WTC11 (cell line): Measurements from ENCODE around the gene PPP1R1B. TPM values are rescaled to one million over a fixed set of nuclear protein-coding genes. Genes with fewer than 3 reads are reported as not detected.

Experiments
- ATAC-seq: fragments of 200-7000 bp; cut with Tn5 transposase; 2 replicates; pipeline ENCODE4 v1.10.0; 2021; ENCODE audit warnings: mild to moderate bottlenecking, moderate library complexity
- CTCF ChIA-PET: fragments of 300-600 bp; sonication (Branson Sonifier 250); formaldehyde crosslinking; loops from one replicate; lab custom pipeline; 2021; ENCODE audit warnings: antibody characterized with exemption; lab: Charles Lee
- POLR2A ChIA-PET: fragments of 350-600 bp; sonication (Branson Sonifier 250); formaldehyde crosslinking; loops from one replicate; lab custom pipeline; 2021; ENCODE audit warnings: antibody characterized with exemption; lab: Charles Lee
- DNase-seq: peaks from one replicate; pipeline ENCODE4 v3.0.0; 2021; ENCODE audit warnings: low spot score
- H3K27ac Mint-ChIP-seq: 2 replicates; pipeline ENCODE4 v1.8.0; 2021; ENCODE audit warnings: mixed read lengths
- H3K27me3 Mint-ChIP-seq: 2 replicates; pipeline ENCODE4 v1.8.0; 2021; ENCODE audit warnings: low read depth, mild to moderate bottlenecking, moderate library complexity, mixed read lengths
- H3K36me3 Mint-ChIP-seq: 2 replicates; pipeline ENCODE4 v1.8.0; 2021; ENCODE audit warnings: mixed read lengths
- H3K4me1 Mint-ChIP-seq: 2 replicates; pipeline ENCODE4 v1.8.0; 2022; ENCODE audit warnings: mixed read lengths
- H3K4me3 Mint-ChIP-seq: 2 replicates; pipeline ENCODE4 v1.8.0; 2021; ENCODE audit warnings: mild to moderate bottlenecking, moderate library complexity, mixed read lengths
- H3K9me3 Mint-ChIP-seq: 2 replicates; pipeline ENCODE4 v1.8.0; 2021; ENCODE audit warnings: mixed read lengths
- E2F4 ChIP-seq: sonication (generic); formaldehyde crosslinking; IDR thresholded peaks from 2 replicates; pipeline ENCODE4 v1.8.1; 2022; ENCODE audit warnings: low read depth, mild to moderate bottlenecking, moderate library complexity, missing genetic modification reagents, borderline replicate concordance
- EMX1 ChIP-seq: fragments of 250-450 bp; sonication (Bioruptor Pico); IDR thresholded peaks from 2 replicates; pipeline ENCODE4 v1.8.0; 2021; ENCODE audit warnings: mild to moderate bottlenecking
- FOXK1 ChIP-seq: sonication (generic); formaldehyde crosslinking; IDR thresholded peaks from 2 replicates; pipeline ENCODE4 v1.8.0; 2022; ENCODE audit warnings: mild to moderate bottlenecking, moderate library complexity, missing genetic modification reagents
- GTF2I ChIP-seq: fragments of 250-450 bp; sonication (Bioruptor Pico); conservative IDR thresholded peaks from 2 replicates; pipeline ENCODE4 v1.4.0; 2021; ENCODE audit warnings: mild to moderate bottlenecking
- IRF2 ChIP-seq: sonication (generic); formaldehyde crosslinking; IDR thresholded peaks from 2 replicates; pipeline ENCODE4 v1.8.0; 2022; ENCODE audit warnings: low read depth, missing genetic modification reagents, borderline replicate concordance
- MXD4 ChIP-seq: fragments of 250-450 bp; sonication (Bioruptor Pico); IDR thresholded peaks from 2 replicates; pipeline ENCODE4 v1.8.0; 2021; ENCODE audit warnings: mild to moderate bottlenecking, moderate library complexity, borderline replicate concordance
- MYBL2 ChIP-seq: sonication (generic); formaldehyde crosslinking; IDR thresholded peaks from 2 replicates; pipeline ENCODE4 v1.8.1; 2023; ENCODE audit warnings: mild to moderate bottlenecking, moderate library complexity, missing genetic modification reagents
- SMAD3 ChIP-seq: sonication (generic); formaldehyde crosslinking; IDR thresholded peaks from 2 replicates; pipeline ENCODE4 v1.8.0; 2022; ENCODE audit warnings: missing genetic modification reagents, mild to moderate bottlenecking, borderline replicate concordance
- TEAD4 ChIP-seq: sonication (generic); formaldehyde crosslinking; IDR thresholded peaks from 2 replicates; pipeline ENCODE4 v1.8.0; 2022; ENCODE audit warnings: mild to moderate bottlenecking, missing genetic modification reagents
- ZBTB21 ChIP-seq: sonication (generic); formaldehyde crosslinking; IDR thresholded peaks from 2 replicates; pipeline ENCODE4 v1.8.1; 2023; ENCODE audit warnings: mild to moderate bottlenecking, missing genetic modification reagents, borderline replicate concordance
- ZBTB43 ChIP-seq: sonication (generic); formaldehyde crosslinking; IDR thresholded peaks from 2 replicates; pipeline ENCODE4 v1.8.1; 2023; ENCODE audit warnings: mild to moderate bottlenecking, missing genetic modification reagents
- ZMAT4 ChIP-seq: fragments of 250-450 bp; sonication (Bioruptor Pico); IDR thresholded peaks from 2 replicates; pipeline ENCODE4 v1.9.0; 2021; ENCODE audit warnings: mild to moderate bottlenecking
- ZNF416 ChIP-seq: fragments of 250-450 bp; sonication (Bioruptor Pico); IDR thresholded peaks from 2 replicates; pipeline ENCODE4 v1.9.0; 2021; ENCODE audit warnings: mild to moderate bottlenecking, inconsistent platforms
- ZNF532 ChIP-seq: fragments of 250-450 bp; sonication (Bioruptor Pico); IDR thresholded peaks from 2 replicates; pipeline ENCODE4 v1.9.0; 2021; ENCODE audit warnings: mild to moderate bottlenecking, borderline replicate concordance
- total RNA-seq: library from RNA; stranded (reverse); gene quantifications from 3 replicates; pipeline ENCODE4 v1.2.3, GENCODE V29; 2021

Gene PPP1R1B
- total RNA-seq, 1 experiment from 2014 or later = 20.5 TPM

- POLR2A ChIA-PET = no interaction called here
- no peak for ATAC-seq
- Mint-ChIP-seq H3K27me3 (no peaks in the 10 kb centered on the region), H3K4me1 (peaks cover 22% of the 10 kb centered on the region)
- no peak for DNase-seq
- no peak for TF ChIP-seq SMAD3
- no peak for TF ChIP-seq ZNF416
- TF ChIP-seq IRF2 (CRISPR knock-in tag) = no peak
- no peak for TF ChIP-seq GTF2I (CRISPR knock-in tag)
- TF ChIP-seq, all 79 proteins: peak for 0
- CTCF ChIA-PET = interaction anchor here (1.0 to 2.9 kb wide), 7 partner anchors 11 to 102 kb away, joined by 3 to 24 read pairs (median 6); partner anchors contain the start of genes PNMT and TCAP
- Mint-ChIP-seq H3K36me3 (peaks cover 5% of the 10 kb centered on the region; the same call in 1 of the 2 replicates), H3K27ac (no peak overlapping the region), H3K9me3 (no peaks in the 10 kb centered on the region), H3K4me3 (no peak overlapping the region)
Measured at GRCh38 chr17:39677542-39678339, 51.0 kb downstream of the PPP1R1B start.

- POLR2A ChIA-PET = interaction anchor here (1.3 kb wide), 1 partner anchor 9 kb away, joined by 3 read pairs; the partner anchor contains the start of gene PGAP3
- Mint-ChIP-seq H3K27me3 (no peaks in the 10 kb centered on the region), H3K4me1 (peaks cover 28% of the 10 kb centered on the region), H3K4me3 (no peak overlapping the region), H3K27ac (no peak overlapping the region), H3K36me3 (peaks cover 9% of the 10 kb centered on the region; the same call in 1 of the 2 replicates), H3K9me3 (no peaks in the 10 kb centered on the region)
- CTCF ChIA-PET = interaction anchor here (0.6 to 2.9 kb wide), 17 partner anchors 10 to 200 kb away, joined by 3 to 24 read pairs (median 4); partner anchors contain the start of genes PGAP3, PNMT and TCAP
- no peak for ATAC-seq
- no peak for DNase-seq
- TF ChIP-seq MYBL2 (CRISPR knock-in tag) (no peak), FOXK1 (CRISPR knock-in tag) (no peak), ZNF532 (CRISPR knock-in tag) (no peak), ZMAT4 (CRISPR knock-in tag) (no peak), ZBTB21 (no peak), GTF2I (CRISPR knock-in tag) (no peak)
Measured at GRCh38 chr17:39678340-39679116, 51.8 kb downstream of the PPP1R1B start.

GRCh38 chr17:39679521-39680192 is 52.9 kb downstream of the PPP1R1B start:
- Mint-ChIP-seq H3K27me3 (no peaks in the 10 kb centered on the region), H3K27ac (peak overlapping the region; percentile 68), H3K9me3 (no peaks in the 10 kb centered on the region), H3K36me3 (peaks cover 9% of the 10 kb centered on the region), H3K4me1 (peaks cover 29% of the 10 kb centered on the region), H3K4me3 (no peak overlapping the region)
- POLR2A ChIA-PET = interaction anchor here (1.3 kb wide), 1 partner anchor 8 kb away, joined by 3 read pairs; the partner anchor contains the start of gene PGAP3
- DNase-seq (no peak), ATAC-seq (no peak)
- CTCF ChIA-PET = interaction anchor here (0.6 to 2.9 kb wide), 18 partner anchors 9 to 201 kb away, joined by 3 to 24 read pairs (median 4); partner anchors contain the start of genes ERBB2, PGAP3, PNMT and TCAP
- TF ChIP-seq ZNF416 (no peak), ZBTB43 (CRISPR knock-in tag) (no peak), E2F4 (CRISPR knock-in tag) (no peak), EMX1 (no peak), TEAD4 (CRISPR knock-in tag) (no peak), MXD4 (CRISPR knock-in tag) (no peak)
